Chondrocyte (in vitro differentiated cells): ENCODE results near the gene GRIN1. TPM values are rescaled to one million over a fixed set of nuclear protein-coding genes. Genes with fewer than 3 reads are reported as not detected.

Experiments
- DNase-seq: peaks from one replicate; pipeline ENCODE4 v3.0.0; 2021; ENCODE audit warnings: mixed read lengths, low spot score
- H3K27ac Mint-ChIP-seq: one replicate; pipeline ENCODE4 v1.8.0; 2021; ENCODE audit warnings: mild to moderate bottlenecking, moderate library complexity, mixed read lengths; ENCODE audit not compliant: unreplicated experiment
- H3K27me3 Mint-ChIP-seq: 2 replicates; pipeline ENCODE4 v1.8.0; 2021; ENCODE audit warnings: low read depth, mixed read lengths
- H3K36me3 Mint-ChIP-seq: 2 replicates; pipeline ENCODE4 v1.8.0; 2021; ENCODE audit warnings: low read depth, mixed read lengths
- H3K4me1 Mint-ChIP-seq: 2 replicates; pipeline ENCODE4 v1.8.0; 2021; ENCODE audit warnings: low read depth, mild to moderate bottlenecking, mixed read lengths
- H3K4me3 Mint-ChIP-seq: one replicate; pipeline ENCODE4 v1.8.0; 2021; ENCODE audit warnings: mild to moderate bottlenecking, moderate library complexity, mixed read lengths; ENCODE audit not compliant: unreplicated experiment
- H3K9me3 Mint-ChIP-seq: 2 replicates; pipeline ENCODE4 v1.8.0; 2021; ENCODE audit warnings: low read depth, mixed read lengths
- CTCF ChIP-seq: fragments of 200-600 bp; sonication (generic); IDR thresholded peaks from 2 replicates; pipeline ENCODE4 v1.5.0; 2021; ENCODE audit warnings: antibody characterized with exemption, mild to moderate bottlenecking, moderate library complexity
- total RNA-seq: library from RNA; stranded (reverse); gene quantifications from 3 replicates; pipeline ENCODE4 v1.2.1, GENCODE V29; 2021

GRIN1 gene
- total RNA-seq, 1 donor from 2014 or later = 0.07 TPM

- TF ChIP-seq CTCF = no peak
- Mint-ChIP-seq H3K36me3 (peaks cover 3% of the 10 kb centered on the region), H3K27me3 (no peaks in the 10 kb centered on the region), H3K9me3 (no peaks in the 10 kb centered on the region), H3K4me3 (no peak overlapping the region), H3K27ac (no peak overlapping the region), H3K4me1 (peaks cover 35% of the 10 kb centered on the region)
- no peak for DNase-seq
Observed at GRCh38 chr9:137191691-137192447, 52.9 kb downstream of the GRIN1 start.

DNA sequence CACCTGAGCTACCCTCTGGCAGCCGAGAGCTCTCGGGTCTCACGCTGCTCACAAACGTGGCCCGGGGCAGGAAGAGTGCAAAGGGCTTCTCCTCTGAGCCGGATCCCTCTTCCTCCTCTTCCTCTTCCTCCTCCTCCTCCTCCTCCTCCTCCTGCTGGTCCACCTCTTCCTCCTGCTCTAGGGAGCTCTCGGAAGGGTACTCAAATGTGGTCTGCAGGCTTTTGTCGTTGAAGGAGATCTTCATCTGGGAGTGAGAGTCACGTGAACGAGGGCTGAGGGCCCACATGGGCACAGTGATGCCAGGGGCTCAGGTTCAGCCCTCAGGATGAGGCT lies 53.5 kb downstream of the GRIN1 start:
- peaks cover 3% of the 10 kb centered on the region for H3K36me3 Mint-ChIP-seq
- no peaks in the 10 kb centered on the region for H3K9me3 Mint-ChIP-seq
- H3K27me3 Mint-ChIP-seq = no peaks in the 10 kb centered on the region
- no peak overlapping the region for H3K27ac Mint-ChIP-seq
- no peak overlapping the region for H3K4me3 Mint-ChIP-seq
- H3K4me1 Mint-ChIP-seq = peaks cover 34% of the 10 kb centered on the region
- DNase-seq = no peak
- TF ChIP-seq CTCF = no peak

DNA sequence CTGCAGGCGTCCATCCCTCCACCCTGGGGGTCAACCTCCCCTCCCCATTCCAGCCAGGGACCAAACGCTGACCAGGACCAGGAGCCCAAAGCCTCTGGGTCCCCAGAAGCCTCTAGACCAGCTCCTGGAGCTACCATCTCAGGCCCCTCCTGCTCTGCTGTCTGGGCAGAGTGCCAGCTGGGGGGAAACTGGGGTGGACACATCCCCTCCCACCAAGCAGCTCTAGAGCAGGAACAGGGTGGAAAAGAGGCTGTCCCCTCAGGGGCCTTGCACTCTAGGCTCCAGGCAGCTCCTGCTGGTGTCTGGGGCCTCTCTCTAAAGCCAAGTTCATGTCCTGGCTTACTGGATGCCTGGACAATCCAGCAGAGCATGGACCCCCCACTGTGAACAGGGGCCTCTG lies 53.9 kb downstream of the GRIN1 start:
- Mint-ChIP-seq H3K9me3 (no peaks in the 10 kb centered on the region), H3K4me3 (no peak overlapping the region), H3K27ac (no peak overlapping the region), H3K4me1 (peaks cover 33% of the 10 kb centered on the region), H3K36me3 (peaks cover 3% of the 10 kb centered on the region), H3K27me3 (no peaks in the 10 kb centered on the region)
- no peak for DNase-seq
- TF ChIP-seq CTCF = no peak

DNA sequence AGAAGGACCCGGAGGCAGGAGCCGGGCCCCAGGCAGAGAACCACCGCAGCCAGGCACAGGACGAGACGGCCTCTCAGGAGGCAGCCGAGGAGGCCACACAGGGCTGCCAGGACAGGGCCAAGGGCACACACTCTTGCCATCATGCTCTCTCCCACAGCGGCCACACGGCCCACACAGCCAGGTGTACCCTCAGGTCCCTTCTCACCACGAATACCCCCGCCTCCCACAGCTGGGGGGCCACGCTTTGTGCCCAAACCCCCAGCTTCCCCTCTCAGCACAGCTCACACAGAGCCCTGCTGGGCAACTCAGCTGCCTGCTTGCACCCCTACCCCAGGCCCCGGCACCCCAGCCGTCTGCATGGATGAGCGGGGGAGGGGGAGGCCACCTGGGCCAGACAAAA lies 54.8 kb downstream of the GRIN1 start:
- H3K36me3 Mint-ChIP-seq = peaks cover 3% of the 10 kb centered on the region
- H3K27me3 Mint-ChIP-seq = no peaks in the 10 kb centered on the region
- H3K4me1 Mint-ChIP-seq = peaks cover 37% of the 10 kb centered on the region
- no peak for TF ChIP-seq CTCF
- no peak overlapping the region for H3K4me3 Mint-ChIP-seq
- H3K27ac Mint-ChIP-seq = no peak overlapping the region
- H3K9me3 Mint-ChIP-seq = no peaks in the 10 kb centered on the region
- DNase-seq = no peak

- H3K4me3 Mint-ChIP-seq = no peak overlapping the region
- H3K4me1 Mint-ChIP-seq = peaks cover 37% of the 10 kb centered on the region
- peaks cover 1% of the 10 kb centered on the region for H3K36me3 Mint-ChIP-seq
- no peaks in the 10 kb centered on the region for H3K9me3 Mint-ChIP-seq
- H3K27me3 Mint-ChIP-seq = no peaks in the 10 kb centered on the region
- DNase-seq = no peak
- no peak for TF ChIP-seq CTCF
- H3K27ac Mint-ChIP-seq = no peak overlapping the region
Observed at GRCh38 chr9:137194388-137194787, 55.4 kb downstream of the GRIN1 start.
